GM12892 (cell line): ENCODE measurements around the gene CBFA2T3.

ENCODE experiments used
- POLR2A ChIP-seq: IDR thresholded peaks from 2 replicates; pipeline ENCODE4 v1.6.1; 2011; ENCODE audit warnings: low read depth, low read length, control low read depth
- POLR2AphosphoS5 ChIP-seq: IDR thresholded peaks from 2 replicates; pipeline ENCODE4 v1.6.1; 2011; ENCODE audit warnings: low read depth, low read length, control low read depth

DNA sequence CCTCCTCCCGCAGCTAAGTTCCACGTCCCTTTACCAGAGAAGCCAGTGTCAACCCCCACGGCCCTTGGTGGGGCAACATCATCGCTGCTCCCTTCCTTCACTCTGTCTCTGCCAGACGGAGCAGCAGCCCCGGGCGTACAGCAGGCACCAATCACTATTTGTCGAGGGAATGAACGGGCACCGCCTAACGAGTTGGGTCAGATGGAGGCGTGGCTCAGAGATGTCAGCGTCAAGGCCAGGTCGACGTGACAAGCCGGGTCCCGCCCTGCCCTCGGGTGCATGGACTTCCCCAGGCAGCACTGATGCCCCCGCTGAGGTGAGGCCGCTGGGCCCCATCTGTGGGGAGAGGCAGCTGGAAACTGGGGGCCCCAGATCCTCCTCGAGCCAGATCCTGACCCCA is 50.0 kb downstream of the CBFA2T3 start:
- no peak for TF ChIP-seq POLR2AphosphoS5
- TF ChIP-seq POLR2A, result no peak
